Measurements from ENCODE around the gene MAPT.

The MAPT gene

DNA sequence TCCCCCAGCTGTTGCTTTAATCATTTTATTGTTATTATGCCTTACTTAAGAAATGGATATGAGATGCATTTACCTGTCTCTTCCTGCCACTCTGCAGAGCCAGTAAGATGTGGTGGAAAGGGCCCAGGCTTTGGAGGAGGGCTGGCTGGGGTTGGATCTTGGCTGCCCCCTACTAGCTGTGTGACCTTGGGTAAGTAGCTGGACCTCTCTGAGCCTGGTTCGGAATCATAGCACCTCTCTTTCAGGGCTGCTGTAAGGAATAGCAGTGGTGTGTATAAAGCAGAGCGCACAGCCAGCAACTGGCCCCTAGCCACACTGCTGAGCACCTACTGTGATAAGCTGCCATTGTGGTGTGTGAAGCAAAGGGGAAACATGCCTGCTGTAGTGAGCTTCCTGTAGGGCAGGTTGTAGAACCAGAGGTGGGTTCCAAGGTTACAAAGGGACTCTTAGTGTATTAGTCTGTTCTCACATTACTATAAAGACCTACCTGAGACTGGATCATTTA, 23.9 kb downstream of the MAPT start:
- TF ChIP-seq, protein P1, sequence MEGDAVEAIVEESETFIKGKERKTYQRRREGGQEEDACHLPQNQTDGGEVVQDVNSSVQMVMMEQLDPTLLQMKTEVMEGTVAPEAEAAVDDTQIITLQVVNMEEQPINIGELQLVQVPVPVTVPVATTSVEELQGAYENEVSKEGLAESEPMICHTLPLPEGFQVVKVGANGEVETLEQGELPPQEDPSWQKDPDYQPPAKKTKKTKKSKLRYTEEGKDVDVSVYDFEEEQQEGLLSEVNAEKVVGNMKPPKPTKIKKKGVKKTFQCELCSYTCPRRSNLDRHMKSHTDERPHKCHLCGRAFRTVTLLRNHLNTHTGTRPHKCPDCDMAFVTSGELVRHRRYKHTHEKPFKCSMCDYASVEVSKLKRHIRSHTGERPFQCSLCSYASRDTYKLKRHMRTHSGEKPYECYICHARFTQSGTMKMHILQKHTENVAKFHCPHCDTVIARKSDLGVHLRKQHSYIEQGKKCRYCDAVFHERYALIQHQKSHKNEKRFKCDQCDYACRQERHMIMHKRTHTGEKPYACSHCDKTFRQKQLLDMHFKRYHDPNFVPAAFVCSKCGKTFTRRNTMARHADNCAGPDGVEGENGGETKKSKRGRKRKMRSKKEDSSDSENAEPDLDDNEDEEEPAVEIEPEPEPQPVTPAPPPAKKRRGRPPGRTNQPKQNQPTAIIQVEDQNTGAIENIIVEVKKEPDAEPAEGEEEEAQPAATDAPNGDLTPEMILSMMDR (conservative IDR thresholded peaks at IDR 0.05) = no peak
- no peak for TF ChIP-seq ZFX (IDR thresholded peaks at IDR 0.05)
- H3K27ac ChIP-seq = no peak overlapping the region

DNA sequence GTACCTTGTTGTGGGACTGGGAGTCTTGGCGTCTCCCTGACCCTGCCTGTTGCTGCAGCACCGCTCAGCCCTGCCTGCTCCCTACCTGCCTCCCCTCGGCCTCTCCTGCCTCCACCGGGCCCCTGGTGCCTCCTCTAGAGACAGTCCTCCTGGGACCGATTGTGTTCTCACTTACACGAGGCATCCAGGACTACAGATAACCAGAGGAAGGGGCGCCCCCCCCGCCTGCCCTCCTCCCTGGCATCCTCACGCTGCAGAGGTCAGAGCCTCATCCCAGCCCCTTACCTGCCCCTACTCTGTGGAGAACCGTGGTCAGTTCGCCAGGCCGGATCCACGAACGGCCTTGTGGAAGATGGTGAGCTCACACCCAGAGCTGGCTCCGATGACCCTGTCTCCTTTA, 24.8 kb downstream of the MAPT start:
- TF ChIP-seq, protein P1 (conservative IDR thresholded peaks at IDR 0.05) = no peak
- no peak for TF ChIP-seq ZFX (IDR thresholded peaks at IDR 0.05)
- H3K27ac ChIP-seq = no peak overlapping the region

DNA sequence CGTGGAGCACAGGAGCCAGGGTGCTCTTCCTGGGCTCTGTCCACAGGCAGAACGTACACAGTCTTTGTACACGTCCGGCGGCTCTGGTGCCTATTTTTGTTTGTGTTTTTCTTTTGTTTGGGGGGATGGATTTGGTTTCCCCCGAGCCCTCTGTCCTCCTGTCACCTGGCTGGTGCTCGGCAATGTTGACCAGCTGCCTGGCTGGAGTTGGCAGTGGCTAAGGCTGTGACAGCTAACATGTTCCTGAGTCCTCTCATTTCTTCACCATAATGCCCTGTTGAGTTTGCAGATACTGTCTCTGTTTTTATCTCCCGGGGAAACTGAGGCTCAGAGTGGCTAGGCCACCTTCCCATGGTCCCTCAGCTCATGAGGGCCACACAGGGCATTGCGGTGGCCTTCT, 25.7 kb downstream of the MAPT start:
- TF ChIP-seq, protein P1 (conservative IDR thresholded peaks at IDR 0.05) = no peak
- TF ChIP-seq ZFX (IDR thresholded peaks at IDR 0.05) = no peak
- no peak overlapping the region for H3K27ac ChIP-seq

DNA sequence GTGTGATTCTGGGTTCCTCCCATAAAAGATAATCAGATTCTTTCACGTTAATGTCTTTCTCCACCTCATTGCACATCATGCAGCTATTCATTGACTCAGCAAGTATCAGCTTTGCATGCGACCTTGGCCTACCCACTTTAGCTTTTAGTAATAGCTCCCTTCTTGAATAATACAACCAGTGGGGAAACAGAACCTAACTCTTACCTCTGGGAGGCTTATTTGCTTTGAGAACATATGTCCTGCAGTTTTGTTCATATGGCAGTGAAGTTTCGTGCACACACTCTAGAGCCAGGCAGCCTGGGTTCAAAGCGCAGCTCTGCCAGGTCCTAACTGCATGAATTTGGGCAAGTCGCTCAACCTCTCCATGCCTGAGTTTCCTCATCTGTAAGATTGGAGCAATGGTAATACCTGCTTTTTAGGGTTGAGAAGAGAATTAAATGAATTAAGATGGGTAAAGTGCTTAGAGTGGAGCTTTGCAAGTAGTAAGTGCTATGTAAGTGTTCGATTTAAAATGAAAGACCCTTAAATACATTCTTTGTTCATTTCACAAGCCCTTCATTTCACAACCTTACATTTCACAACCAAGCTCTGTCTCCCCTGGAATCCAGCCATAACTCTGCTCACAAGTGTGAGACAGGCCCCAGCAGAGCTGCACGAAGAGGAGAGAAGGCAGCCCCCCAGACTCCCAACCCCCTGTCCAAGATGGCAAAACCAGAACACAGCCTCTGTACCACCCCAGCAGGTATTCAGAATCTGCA, 29.3 kb downstream of the MAPT start:
- no peak for TF ChIP-seq ZFX (IDR thresholded peaks at IDR 0.05)
- TF ChIP-seq, protein P1 (conservative IDR thresholded peaks at IDR 0.05) = no peak
- H3K27ac ChIP-seq = no peak overlapping the region

DNA sequence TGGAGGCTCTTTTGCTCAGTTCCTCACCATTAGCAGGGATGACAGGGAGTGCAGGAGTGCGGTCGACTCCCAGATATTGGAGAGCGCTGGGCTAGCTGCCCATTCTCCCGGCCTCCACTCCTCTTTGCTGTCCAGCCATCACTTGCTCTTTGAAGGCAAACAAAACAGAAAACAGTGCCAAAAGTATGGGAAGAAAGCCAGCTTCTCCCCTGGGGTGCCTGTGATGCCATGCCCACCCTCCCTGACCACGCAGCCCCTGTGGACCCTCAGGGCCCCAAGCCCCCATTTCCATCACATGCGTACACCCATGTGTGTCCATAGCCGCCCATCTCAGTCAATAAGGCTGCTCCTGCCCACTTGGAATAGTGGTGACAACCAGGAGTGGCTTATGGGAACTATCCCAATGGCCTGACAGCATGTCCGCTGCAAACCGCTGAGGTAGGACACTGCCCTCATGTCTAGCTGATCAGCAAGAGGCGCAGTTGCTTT, 30.0 kb downstream of the MAPT start:
- no peak for TF ChIP-seq ZFX (IDR thresholded peaks at IDR 0.05)
- TF ChIP-seq, protein P1 (conservative IDR thresholded peaks at IDR 0.05) = no peak
- H3K27ac ChIP-seq = no peak overlapping the region

DNA sequence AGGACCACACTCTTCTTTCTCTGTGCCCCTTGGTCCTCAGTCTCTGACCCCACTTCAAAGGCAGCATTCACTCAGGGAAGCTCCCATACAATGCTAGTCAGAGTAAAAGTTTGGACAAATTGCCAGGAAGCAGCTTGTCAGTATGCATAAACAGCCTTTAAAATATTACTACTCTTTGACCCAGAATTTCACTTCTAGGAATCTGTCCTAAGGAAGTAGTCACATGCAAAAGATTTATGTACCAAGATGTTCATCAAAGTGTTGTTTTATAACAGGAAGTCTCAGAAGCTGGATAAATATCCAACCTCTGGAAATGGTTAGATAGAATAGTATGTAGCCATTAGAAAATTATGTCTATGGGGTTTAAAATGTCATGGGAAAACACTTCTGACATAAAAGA, 31.0 kb downstream of the MAPT start:
- H3K27ac ChIP-seq = no peak overlapping the region
- TF ChIP-seq ZFX (IDR thresholded peaks at IDR 0.05) = no peak
- TF ChIP-seq, protein P1 (conservative IDR thresholded peaks at IDR 0.05) = no peak

DNA sequence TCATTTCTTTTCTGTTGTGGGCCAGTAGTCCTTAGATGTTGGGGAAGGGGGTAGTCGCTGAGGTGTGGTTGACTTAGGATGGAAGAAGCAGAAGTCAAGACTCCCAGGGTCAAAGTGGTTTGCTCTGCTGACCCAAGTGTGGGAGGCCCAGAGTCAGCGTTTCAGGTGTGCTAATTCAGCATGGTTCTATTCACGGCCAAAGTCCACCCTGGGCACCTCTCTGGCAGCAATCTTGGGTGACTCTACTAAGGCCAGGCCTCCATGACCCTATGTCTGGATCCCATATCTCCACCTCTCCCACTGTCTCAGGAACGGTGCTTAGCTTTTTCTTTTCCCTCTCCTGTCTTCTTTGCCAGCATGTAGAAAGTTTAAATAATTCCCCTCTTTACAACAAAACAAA, 32.9 kb downstream of the MAPT start:
- no peak overlapping the region for H3K27ac ChIP-seq
- no peak for TF ChIP-seq ZFX (IDR thresholded peaks at IDR 0.05)
- TF ChIP-seq, protein P1 (conservative IDR thresholded peaks at IDR 0.05) = no peak
